CD4-positive, alpha-beta T cell treated with Interleukin-17A for 4 hours (primary cell): ENCODE data around the gene GJB5.

Experiments used
- DNase-seq: peaks from one replicate; pipeline ENCODE4 v3.0.0-alpha.2; 2020; ENCODE audit warnings: mixed read lengths

GJB5 gene

DNA sequence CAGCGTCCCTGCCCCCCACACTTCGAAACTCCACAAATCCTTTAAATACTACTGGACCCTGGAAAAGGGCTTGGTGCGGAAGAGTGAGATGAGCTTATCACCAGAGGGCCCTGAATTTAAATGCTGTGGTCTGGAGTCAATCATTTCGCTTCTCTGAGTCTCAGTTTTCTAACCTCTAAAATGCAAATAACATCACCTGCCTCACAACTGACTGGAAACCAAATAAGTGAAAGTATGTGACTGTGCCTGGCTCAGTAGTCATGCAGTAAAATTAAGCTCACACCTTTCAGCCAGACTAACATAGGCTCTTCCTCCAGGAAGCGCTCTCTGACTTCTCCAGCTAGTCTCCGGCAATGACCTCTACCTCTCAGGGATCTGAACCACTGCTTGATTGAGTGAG, 42.1 kb downstream of the GJB5 start:
- DNase-seq, result no peak

DNA sequence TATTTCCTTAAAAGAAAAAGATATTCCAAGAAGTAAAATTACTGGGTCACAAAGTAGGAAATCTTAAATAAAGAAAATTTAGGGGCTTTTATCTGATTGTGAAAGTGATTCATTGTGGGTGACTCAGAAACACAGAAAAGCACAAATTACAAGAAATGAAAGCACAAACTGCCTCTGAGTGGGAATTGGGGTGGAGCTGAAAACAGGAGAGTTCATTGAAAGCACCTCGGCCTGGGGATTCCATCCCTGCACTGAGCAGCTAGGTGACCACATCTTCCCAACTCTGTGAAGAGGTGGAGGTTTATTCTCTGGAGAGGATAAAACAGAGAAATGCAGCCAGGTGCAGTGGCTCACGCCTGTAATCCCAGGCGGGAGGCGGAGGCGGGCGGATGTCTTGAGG, 45.4 kb downstream of the GJB5 start:
- DNase-seq, result no peak

DNA sequence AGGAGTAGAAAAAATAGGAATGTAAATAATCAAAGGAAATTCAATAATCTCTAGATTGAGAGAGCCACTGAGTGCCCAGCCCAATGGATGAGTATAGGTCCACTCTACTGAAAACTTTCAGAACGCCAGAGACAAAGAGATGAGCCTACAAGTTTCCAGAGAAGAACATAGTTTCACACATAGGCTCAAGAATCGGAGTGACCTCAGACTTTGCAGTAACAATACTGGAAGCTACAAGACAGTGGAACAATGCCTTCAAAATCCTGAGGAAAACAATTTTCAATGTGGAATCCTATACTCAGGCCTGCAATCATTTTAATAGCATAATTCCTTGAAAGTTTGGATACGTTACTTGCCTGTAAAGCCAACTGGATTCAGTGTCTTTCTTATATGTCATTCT, 48.9 kb downstream of the GJB5 start:
- DNase-seq, result no peak

DNA sequence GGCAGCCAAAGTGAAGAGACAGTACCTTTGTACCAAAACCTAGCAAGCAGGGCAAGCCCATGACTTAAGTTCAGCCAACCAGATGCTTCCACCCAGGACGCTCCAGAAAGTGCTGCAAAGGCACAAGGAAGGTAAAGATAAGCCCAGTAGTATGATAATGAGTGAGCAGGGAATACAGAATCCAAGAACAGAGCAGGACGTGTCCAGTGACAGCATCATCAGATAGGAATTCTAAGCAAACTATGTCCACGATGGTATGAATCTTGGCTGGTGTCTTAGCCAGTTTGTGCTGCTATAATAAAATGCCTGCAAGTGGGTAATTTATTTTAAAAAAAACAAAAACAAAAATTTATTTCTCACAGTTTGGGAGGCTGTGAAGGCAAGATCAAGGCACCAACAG, 51.5 kb downstream of the GJB5 start:
- no peak for DNase-seq
